ACHN (cell line): ENCODE data around the gene COX17.
"Not testable (repeated sequence)": the region's sequence is repeated elsewhere in the genome, so short reads cannot be mapped to it uniquely, and the experiment has no call there.

Experiments
- DNase-seq: peaks from one replicate; pipeline ENCODE4 v3.0.0-alpha.2; 2015
- in situ Hi-C: cut with HindIII; loops from 2 replicates; pipeline ENCODE4 v1.10.0; 2017; ENCODE audit warnings: low sequenced_read_pairs, low pct_ligation_motif_present, low pct_unique_long_range_greater_than_20kb

COX17 gene

GRCh38 chr3:119676771-119677640, at the start of gene COX17:
Gene COX17, minus strand, starts transcription at chr3:119677406. Its CDS starts 96 bp downstream, at chr3:119677310.
- peak; percentile 93 for DNase-seq
- in situ Hi-C loops = no loop called here

- in situ Hi-C loops = no loop called here
Observed at GRCh38 chr3:119726909-119727308, 49.7 kb upstream of the COX17 start.

GRCh38 chr3:119723022-119723421, 45.8 kb upstream of the COX17 start:
- in situ Hi-C loops = no loop called here

More at GRCh38 chr3:119726909-119727308, 49.7 kb upstream of the COX17 start:
- no peak for DNase-seq

GRCh38 chr3:119717520-119717919, 40.3 kb upstream of the COX17 start:
- DNase-seq = no peak
- in situ Hi-C loops = no loop called here

More at GRCh38 chr3:119723022-119723421, 45.8 kb upstream of the COX17 start:
- DNase-seq = no peak

GRCh38 chr3:119716998-119717397, 39.8 kb upstream of the COX17 start:
- in situ Hi-C loops = no loop called here
- no peak for DNase-seq

- in situ Hi-C loops = no loop called here
Observed at GRCh38 chr3:119715105-119715504, 37.9 kb upstream of the COX17 start.

GRCh38 chr3:119703820-119704531, 26.8 kb upstream of the COX17 start:
- DNase-seq = no peak
- in situ Hi-C loops = no loop called here

More at GRCh38 chr3:119715105-119715504, 37.9 kb upstream of the COX17 start:
- DNase-seq = no peak

- peak; percentile 86 for DNase-seq
Observed at GRCh38 chr3:119702530-119703527, 25.6 kb upstream of the COX17 start, which contains the start of gene CFAP91. Gene CFAP91, plus strand, starts transcription at chr3:119703022. Its CDS starts 77 bp downstream, at chr3:119703099.

GRCh38 chr3:119700920-119701734, 23.9 kb upstream of the COX17 start:
- no peak for DNase-seq
- in situ Hi-C loops = no loop called here

More at GRCh38 chr3:119702530-119703527, 25.6 kb upstream of the COX17 start, which contains the start of gene CFAP91:
- in situ Hi-C loops = no loop called here

- peak; percentile 44 for DNase-seq
- in situ Hi-C loops = no loop called here
Observed at GRCh38 chr3:119700269-119700919, 23.2 kb upstream of the COX17 start.

- no peak for DNase-seq
- in situ Hi-C loops = no loop called here
Observed at GRCh38 chr3:119697394-119697793, 20.2 kb upstream of the COX17 start.

- in situ Hi-C loops = no loop called here
- DNase-seq = no peak
Observed at GRCh38 chr3:119695480-119695879, 18.3 kb upstream of the COX17 start.

- in situ Hi-C loops = no loop called here
- peak; percentile 40 for DNase-seq
Observed at GRCh38 chr3:119690043-119690656, 12.9 kb upstream of the COX17 start.

GRCh38 chr3:119683421-119683820, 6.2 kb upstream of the COX17 start:
- DNase-seq = no peak
- in situ Hi-C loops = no loop called here

GRCh38 chr3:119681279-119681678, 4.1 kb upstream of the COX17 start:
- DNase-seq = peak; percentile 39
- in situ Hi-C loops = no loop called here

- no peak for DNase-seq
- in situ Hi-C loops = no loop called here
Observed at GRCh38 chr3:119679874-119680273, 2.7 kb upstream of the COX17 start.

- DNase-seq, in situ Hi-C loops: not testable (repeated sequence)
Observed at GRCh38 chr3:119678209-119678608, 1.0 kb upstream of the COX17 start.
